Measurements from ENCODE around the gene GTF3C6. TPM values are rescaled to one million over a fixed set of nuclear protein-coding genes. Genes with fewer than 3 reads are reported as not detected.

GTF3C6 gene
- total and polyA plus RNA-seq, 2 of the 13 experiments (the other 11 are each of a cell fraction or from before 2014, with no cell fraction given): 21.6 to 160 TPM

DNA sequence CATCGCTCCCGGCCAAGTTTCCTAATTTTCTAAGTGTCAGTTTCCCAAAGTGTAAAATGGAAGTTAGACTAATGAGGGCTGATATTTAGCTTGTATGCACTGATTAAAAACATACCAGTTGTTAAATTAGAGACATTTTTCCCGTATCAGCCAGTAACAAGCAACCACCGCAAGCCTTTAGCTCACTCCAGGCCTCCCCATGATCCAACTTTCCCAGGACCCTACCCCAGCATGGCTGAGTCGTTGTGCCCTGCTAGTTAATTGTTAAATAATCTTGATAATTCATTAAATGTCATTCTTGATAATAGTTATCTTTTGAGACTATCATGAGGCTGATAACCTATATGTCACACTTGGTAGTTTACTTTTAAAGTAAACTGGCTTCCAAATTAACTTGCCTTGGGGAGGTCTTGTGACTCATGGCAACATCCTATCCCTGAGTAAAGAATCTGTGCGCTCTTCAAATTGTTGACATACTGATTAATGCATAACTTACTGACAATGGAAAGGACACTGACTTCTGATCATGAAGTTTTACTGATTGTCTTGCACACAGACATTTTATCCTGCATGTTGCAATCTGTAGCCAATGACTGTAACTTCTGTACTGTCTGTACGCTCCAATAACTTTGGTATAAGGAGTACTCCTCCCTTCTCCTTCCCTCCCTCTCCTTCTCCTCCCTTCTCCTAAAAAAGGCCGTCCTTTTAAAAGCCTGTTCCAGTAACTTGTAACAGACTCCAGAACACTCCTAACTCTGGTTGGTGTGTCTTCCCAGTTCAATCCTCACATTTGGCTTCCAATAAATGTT, 6.3 kb upstream of the GTF3C6 start (continued):
- TF ChIP-seq, protein P1, sequence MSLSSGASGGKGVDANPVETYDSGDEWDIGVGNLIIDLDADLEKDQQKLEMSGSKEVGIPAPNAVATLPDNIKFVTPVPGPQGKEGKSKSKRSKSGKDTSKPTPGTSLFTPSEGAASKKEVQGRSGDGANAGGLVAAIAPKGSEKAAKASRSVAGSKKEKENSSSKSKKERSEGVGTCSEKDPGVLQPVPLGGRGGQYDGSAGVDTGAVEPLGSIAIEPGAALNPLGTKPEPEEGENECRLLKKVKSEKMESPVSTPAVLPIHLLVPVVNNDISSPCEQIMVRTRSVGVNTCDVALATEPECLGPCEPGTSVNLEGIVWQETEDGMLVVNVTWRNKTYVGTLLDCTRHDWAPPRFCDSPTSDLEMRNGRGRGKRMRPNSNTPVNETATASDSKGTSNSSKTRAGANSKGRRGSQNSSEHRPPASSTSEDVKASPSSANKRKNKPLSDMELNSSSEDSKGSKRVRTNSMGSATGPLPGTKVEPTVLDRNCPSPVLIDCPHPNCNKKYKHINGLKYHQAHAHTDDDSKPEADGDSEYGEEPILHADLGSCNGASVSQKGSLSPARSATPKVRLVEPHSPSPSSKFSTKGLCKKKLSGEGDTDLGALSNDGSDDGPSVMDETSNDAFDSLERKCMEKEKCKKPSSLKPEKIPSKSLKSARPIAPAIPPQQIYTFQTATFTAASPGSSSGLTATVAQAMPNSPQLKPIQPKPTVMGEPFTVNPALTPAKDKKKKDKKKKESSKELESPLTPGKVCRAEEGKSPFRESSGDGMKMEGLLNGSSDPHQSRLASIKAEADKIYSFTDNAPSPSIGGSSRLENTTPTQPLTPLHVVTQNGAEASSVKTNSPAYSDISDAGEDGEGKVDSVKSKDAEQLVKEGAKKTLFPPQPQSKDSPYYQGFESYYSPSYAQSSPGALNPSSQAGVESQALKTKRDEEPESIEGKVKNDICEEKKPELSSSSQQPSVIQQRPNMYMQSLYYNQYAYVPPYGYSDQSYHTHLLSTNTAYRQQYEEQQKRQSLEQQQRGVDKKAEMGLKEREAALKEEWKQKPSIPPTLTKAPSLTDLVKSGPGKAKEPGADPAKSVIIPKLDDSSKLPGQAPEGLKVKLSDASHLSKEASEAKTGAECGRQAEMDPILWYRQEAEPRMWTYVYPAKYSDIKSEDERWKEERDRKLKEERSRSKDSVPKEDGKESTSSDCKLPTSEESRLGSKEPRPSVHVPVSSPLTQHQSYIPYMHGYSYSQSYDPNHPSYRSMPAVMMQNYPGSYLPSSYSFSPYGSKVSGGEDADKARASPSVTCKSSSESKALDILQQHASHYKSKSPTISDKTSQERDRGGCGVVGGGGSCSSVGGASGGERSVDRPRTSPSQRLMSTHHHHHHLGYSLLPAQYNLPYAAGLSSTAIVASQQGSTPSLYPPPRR (CRISPR knock-in tag; IDR thresholded peaks at IDR 0.05; ENCODE audit: borderline replicate concordance): no peak
- TF ChIP-seq DNMT1 (CRISPR knock-in tag; IDR thresholded peaks at IDR 0.05) (no peak), ZNF605 (CRISPR knock-in tag; IDR thresholded peaks at IDR 0.05) (no peak), MAFF (IDR thresholded peaks at IDR 0.05; ENCODE audit: low read depth, low read length) (no peak), HOXA9 (CRISPR knock-in tag; IDR thresholded peaks at IDR 0.05; ENCODE audit: borderline replicate concordance) (no peak), ZNF234 (CRISPR knock-in tag; conservative IDR thresholded peaks at IDR 0.05) (no peak), AHR (CRISPR knock-in tag; IDR thresholded peaks at IDR 0.05) (no peak), MXI1 (IDR thresholded peaks at IDR 0.05; ENCODE audit: borderline replicate concordance, low read depth, low read length) (peak; percentile 64; the same call in 1 of the 3 replicates), GPN1 (CRISPR knock-in tag; IDR thresholded peaks at IDR 0.05; ENCODE audit: borderline replicate concordance) (no peak), FOSL2 (CRISPR knock-in tag; IDR thresholded peaks at IDR 0.05) (peak; percentile 78), NR2F2 (IDR thresholded peaks at IDR 0.05; ENCODE audit: borderline replicate concordance, low read depth) (no peak), TEAD3 (CRISPR knock-in tag; optimal IDR thresholded peaks at IDR 0.05; ENCODE audit: borderline replicate concordance) (peak; percentile 71), TBX2 (CRISPR knock-in tag; IDR thresholded peaks at IDR 0.05; ENCODE audit: borderline replicate concordance) (peak; percentile 78; the same call in 1 of the 2 replicates), ZNF616 (CRISPR knock-in tag; IDR thresholded peaks at IDR 0.05; ENCODE audit: low read depth) (no peak), NFIB (CRISPR knock-in tag; IDR thresholded peaks at IDR 0.05; ENCODE audit: borderline replicate concordance) (no peak), TCF7 (IDR thresholded peaks at IDR 0.05; ENCODE audit: low read depth) (peak; percentile 27; the same call in 1 of the 2 replicates), SALL2 (CRISPR knock-in tag; IDR thresholded peaks at IDR 0.05) (no peak), POLR2AphosphoS5 (IDR thresholded peaks at IDR 0.05; ENCODE audit: low read depth, low read length) (peak; percentile 44; the same call in 1 of the 2 replicates), ZNF879 (CRISPR knock-in tag; IDR thresholded peaks at IDR 0.05) (no peak), DMAP1 (CRISPR knock-in tag; IDR thresholded peaks at IDR 0.05) (no peak; the same call in 1 of the 2 replicates), KMT2A (CRISPR knock-in tag; IDR thresholded peaks at IDR 0.05) (peak; percentile 44; the same call in 1 of the 2 replicates)
- TF ChIP-seq, protein P2, sequence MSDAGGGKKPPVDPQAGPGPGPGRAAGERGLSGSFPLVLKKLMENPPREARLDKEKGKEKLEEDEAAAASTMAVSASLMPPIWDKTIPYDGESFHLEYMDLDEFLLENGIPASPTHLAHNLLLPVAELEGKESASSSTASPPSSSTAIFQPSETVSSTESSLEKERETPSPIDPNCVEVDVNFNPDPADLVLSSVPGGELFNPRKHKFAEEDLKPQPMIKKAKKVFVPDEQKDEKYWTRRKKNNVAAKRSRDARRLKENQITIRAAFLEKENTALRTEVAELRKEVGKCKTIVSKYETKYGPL (CRISPR knock-in tag; IDR thresholded peaks at IDR 0.05): 0 out of 2 replicates have a peak, but pooled peaks have one; percentile 24
- TF ChIP-seq, protein P3, sequence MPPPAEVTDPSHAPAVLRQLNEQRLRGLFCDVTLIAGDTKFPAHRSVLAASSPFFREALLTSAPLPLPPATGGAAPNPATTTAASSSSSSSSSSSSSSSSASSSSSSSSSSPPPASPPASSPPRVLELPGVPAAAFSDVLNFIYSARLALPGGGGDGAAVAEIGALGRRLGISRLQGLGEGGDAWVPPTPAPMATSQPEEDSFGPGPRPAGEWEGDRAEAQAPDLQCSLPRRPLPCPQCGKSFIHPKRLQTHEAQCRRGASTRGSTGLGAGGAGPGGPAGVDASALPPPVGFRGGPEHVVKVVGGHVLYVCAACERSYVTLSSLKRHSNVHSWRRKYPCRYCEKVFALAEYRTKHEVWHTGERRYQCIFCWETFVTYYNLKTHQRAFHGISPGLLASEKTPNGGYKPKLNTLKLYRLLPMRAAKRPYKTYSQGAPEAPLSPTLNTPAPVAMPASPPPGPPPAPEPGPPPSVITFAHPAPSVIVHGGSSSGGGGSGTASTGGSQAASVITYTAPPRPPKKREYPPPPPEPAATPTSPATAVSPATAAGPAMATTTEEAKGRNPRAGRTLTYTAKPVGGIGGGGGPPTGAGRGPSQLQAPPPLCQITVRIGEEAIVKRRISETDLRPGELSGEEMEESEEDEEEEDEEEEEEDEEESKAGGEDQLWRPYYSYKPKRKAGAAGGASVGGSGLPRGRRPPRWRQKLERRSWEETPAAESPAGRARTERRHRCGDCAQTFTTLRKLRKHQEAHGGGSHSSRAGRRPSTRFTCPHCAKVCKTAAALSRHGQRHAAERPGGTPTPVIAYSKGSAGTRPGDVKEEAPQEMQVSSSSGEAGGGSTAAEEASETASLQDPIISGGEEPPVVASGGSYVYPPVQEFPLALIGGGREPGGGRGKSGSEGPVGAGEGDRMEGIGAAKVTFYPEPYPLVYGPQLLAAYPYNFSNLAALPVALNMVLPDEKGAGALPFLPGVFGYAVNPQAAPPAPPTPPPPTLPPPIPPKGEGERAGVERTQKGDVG (CRISPR knock-in tag; IDR thresholded peaks at IDR 0.05; ENCODE audit: borderline replicate concordance): no peak
